ENCODE results near the gene FEV.

DNA sequence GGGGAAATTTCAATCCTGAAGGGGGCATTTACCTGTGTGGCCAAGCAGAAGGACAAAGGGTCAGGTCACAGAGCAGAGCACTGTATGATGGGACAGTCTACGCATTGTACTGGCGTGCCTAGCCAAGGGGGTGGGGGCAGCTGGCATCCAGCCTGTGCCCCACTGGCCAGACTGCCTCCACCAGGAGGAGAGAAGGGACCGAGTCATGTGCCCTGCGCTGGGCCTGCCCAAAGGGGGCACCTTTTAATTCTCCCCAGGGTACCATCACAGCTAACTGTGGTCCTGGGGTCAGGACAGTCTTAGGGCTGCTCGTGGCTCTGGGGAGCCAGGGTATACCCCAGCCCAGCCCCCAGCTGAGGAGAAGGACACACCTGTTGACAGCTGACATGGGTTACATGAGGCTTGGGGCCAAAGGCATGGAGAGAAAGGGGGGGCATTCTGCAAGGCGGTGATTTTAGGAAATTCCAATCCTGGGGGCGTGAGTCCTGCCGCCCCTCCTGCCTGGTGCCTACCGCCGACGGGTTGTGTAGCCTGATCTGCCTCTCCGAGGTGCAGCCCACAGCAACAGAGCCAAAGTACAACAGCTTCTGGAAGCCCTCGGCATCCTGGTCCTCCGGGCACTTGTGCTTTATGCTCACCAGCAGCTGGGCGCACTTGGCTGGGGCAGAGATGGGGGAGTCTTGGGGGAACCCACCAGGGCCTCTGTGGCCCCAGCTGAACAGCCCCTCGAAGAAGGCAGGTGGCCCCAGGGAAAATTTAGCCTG, 45.4 kb upstream of the FEV start:
- TF ChIP-seq POLR2A (IDR thresholded peaks at IDR 0.05; ENCODE audit: low read length) (no peak), GATA1 (IDR thresholded peaks at IDR 0.05; ENCODE audit: low read depth, low read length) (no peak)

Measured in erythroblast (primary cell).